Colonic mucosa (tissue), 4 donors: ENCODE measurements around the gene NFX1. TPM values are rescaled to one million over a fixed set of nuclear protein-coding genes. Genes with fewer than 3 reads are reported as not detected.
A peak's percentile ranks its signal among the peaks of the same experiment; 100 is the strongest.

ENCODE experiments used
- DNase-seq: peaks from one replicate; pipeline ENCODE4 v3.0.0-alpha.2; 2020
- H3K27ac ChIP-seq: fragments of 200-600 bp; one replicate; pipeline ENCODE4 v1.8.0; 2021
- H3K27me3 ChIP-seq: fragments of 200-600 bp; one replicate; pipeline ENCODE4 v1.8.0; 2021
- H3K36me3 ChIP-seq: fragments of 200-600 bp; one replicate; pipeline ENCODE4 v1.8.0; 2021
- H3K4me1 ChIP-seq: fragments of 200-600 bp; one replicate; pipeline ENCODE4 v1.8.0; 2021; ENCODE audit warnings: mild to moderate bottlenecking
- H3K4me3 ChIP-seq: fragments of 200-600 bp; one replicate; pipeline ENCODE4 v1.8.0; 2021
- H3K9ac ChIP-seq, 2 donors: one replicate each; pipeline ENCODE4 v1.7.0; 2013; ENCODE audit warnings: control low read depth in 2 of 2, low read depth in 2 of 2, low read length in 2 of 2
- H3K9me3 ChIP-seq: fragments of 200-600 bp; one replicate; pipeline ENCODE4 v1.8.0; 2021
- intact Hi-C: fragments of 100-400 bp; cut with DNase I; formaldehyde crosslinking; loops from one replicate; pipeline ENCODE4 v1.14.1; 2022
- total RNA-seq, 2 donors: library from RNA; stranded (reverse); fragmentation: NEBNext Ultra II Directional in 1 of 2; extraction: Animal tissue kit (Norgen Biotek cat#: 25700) in 1 of 2; gene quantifications; one replicate each; pipeline ENCODE4 v1.2.1, GENCODE V29; 2021
- TF ChIP-seq, protein P1 (sequence below): fragments of 200-600 bp; IDR thresholded peaks from one replicate; pipeline ENCODE4 v1.8.0; 2022; ENCODE audit warnings: antibody characterized with exemption, mild to moderate bottlenecking
- donor health status: healthy.
- donor health status: DM: no; HTN: no; CAD: no.
- donor health status: DM: no; HTN: no; CAD: no.

Gene NFX1
- total RNA-seq, 2 donors from 2014 or later = 27.6 to 31.3 TPM

DNA sequence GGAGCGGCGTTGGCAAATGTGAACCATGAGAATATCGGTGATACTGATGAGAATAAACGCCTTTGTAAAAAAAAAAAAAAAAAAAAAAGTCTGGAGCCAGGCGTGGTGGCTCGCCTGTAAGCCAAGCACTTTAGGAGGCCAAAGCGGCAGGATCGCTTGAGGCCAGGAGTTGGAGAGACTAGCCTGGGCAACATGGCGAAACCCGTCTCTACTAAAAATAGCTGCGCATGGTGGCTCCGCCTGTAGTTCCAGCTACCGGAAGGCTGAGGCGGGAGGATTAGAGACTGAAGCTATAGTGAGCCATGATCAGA is 425 bp upstream of the NFX1 start:
- DNase-seq = no peak
- H3K9me3 ChIP-seq = no peaks in the 10 kb centered on the region
- H3K27me3 ChIP-seq = no peaks in the 10 kb centered on the region
- H3K27ac ChIP-seq = peak overlapping the region; percentile 97
- H3K9ac ChIP-seq = peak overlapping the region; percentile 80 to 96
- TF ChIP-seq, protein P1, sequence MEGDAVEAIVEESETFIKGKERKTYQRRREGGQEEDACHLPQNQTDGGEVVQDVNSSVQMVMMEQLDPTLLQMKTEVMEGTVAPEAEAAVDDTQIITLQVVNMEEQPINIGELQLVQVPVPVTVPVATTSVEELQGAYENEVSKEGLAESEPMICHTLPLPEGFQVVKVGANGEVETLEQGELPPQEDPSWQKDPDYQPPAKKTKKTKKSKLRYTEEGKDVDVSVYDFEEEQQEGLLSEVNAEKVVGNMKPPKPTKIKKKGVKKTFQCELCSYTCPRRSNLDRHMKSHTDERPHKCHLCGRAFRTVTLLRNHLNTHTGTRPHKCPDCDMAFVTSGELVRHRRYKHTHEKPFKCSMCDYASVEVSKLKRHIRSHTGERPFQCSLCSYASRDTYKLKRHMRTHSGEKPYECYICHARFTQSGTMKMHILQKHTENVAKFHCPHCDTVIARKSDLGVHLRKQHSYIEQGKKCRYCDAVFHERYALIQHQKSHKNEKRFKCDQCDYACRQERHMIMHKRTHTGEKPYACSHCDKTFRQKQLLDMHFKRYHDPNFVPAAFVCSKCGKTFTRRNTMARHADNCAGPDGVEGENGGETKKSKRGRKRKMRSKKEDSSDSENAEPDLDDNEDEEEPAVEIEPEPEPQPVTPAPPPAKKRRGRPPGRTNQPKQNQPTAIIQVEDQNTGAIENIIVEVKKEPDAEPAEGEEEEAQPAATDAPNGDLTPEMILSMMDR = no peak
- H3K4me1 ChIP-seq = peaks cover 7% of the 10 kb centered on the region
- intact Hi-C loops = loop anchor here (5.0 kb wide), 1 partner anchor 172 kb away; no protein-coding TSS in a partner anchor
- peak overlapping the region; percentile 78 for H3K4me3 ChIP-seq
- H3K36me3 ChIP-seq = no peaks in the 10 kb centered on the region

DNA sequence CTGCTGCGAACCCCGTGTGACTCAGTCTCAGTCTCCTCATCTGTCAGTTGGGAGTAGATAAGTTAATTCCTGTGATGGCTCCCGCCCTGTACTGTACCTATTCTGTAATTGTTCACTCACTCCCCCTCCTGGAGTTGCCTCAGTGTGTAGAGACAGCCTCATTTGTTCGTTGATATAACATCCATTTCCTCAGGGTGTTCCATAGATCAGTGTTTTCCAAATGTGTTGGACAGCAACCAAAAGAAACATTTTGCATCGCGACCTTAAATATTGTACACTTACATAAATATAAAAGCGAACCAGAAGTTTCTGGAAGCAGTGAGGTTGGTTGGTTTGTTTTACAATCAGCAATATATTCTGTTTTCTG is 698 bp downstream of the NFX1 start:
- DNase-seq = no peak
- peak overlapping the region; percentile 96 to 100 for H3K9ac ChIP-seq
- intact Hi-C loops = no loop called here
- H3K9me3 ChIP-seq = no peaks in the 10 kb centered on the region
- peak overlapping the region; percentile 78 for H3K4me3 ChIP-seq
- H3K27ac ChIP-seq = peak overlapping the region; percentile 97
- TF ChIP-seq, protein P1 = no peak
- no peaks in the 10 kb centered on the region for H3K27me3 ChIP-seq
- H3K4me1 ChIP-seq = peaks cover 8% of the 10 kb centered on the region
- no peaks in the 10 kb centered on the region for H3K36me3 ChIP-seq

DNA sequence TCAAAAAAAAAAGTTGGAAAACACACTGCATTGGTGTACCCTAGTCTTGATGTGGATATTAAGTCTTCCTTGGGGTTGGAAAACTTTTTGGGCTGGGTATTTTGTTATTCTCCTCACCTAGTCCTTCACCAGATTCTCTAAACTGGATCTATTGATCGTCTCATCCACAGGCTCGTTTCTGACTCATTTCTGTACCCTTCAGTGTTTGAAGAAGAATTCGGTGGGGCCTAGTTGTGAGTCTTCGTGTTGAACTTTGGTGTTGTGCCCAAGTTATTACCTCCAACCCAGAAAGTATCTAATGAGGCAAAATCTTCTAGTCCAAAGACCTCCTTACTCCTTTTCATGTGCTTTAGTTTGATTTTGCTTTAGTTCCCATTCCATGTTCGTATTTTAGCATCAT is 1.6 kb downstream of the NFX1 start:
- Histone ChIP-seq H3K27ac (no peak overlapping the region), H3K27me3 (no peaks in the 10 kb centered on the region), H3K36me3 (no peaks in the 10 kb centered on the region), H3K4me1 (peaks cover 17% of the 10 kb centered on the region), H3K9ac (no peak overlapping the region), H3K9me3 (no peaks in the 10 kb centered on the region), H3K4me3 (no peak overlapping the region)
- no peak for DNase-seq
- intact Hi-C loops = no loop called here
- TF ChIP-seq, protein P1 = no peak

DNA sequence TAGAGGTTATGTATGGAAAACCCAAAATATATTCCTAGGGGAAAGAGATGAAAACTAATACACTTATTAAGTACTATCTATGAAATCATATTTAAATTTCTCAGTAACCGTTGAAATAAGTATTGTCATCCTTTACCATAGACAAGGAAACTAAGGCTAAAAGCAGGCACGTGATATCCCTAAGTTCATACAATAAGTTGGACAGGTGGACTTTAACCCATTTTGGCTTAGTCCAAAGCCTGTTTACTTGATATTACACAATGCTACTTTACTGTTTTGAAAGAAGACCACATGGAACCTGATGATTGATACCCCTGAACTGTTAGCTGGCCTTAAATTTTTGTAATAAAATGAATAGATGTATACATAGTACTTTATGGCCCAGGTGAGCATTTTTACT is 3.5 kb downstream of the NFX1 start:
- peaks cover 3% of the 10 kb centered on the region for H3K36me3 ChIP-seq

DNA sequence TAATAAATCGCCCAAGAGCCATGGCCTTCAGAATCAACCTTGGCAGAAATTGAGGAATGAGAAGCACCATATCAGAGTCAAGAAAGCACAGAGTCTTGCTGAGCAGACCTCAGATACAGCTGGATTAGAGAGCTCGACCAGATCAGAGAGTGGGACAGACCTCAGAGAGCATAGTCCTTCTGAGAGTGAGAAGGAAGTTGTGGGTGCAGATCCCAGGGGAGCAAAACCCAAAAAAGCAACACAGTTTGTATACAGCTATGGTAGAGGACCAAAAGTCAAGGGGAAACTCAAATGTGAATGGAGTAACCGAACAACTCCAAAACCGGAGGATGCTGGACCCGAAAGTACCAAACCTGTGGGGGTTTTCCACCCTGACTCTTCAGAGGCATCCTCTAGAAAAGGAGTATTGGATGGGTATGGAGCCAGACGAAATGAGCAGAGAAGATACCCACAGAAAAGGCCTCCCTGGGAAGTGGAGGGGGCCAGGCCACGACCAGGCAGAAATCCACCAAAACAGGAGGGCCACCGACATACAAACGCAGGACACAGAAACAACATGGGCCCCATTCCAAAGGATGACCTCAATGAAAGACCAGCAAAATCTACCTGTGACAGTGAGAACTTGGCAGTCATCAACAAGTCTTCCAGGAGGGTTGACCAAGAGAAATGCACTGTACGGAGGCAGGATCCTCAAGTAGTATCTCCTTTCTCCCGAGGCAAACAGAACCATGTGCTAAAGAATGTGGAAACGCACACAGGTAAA is 4.5 kb downstream of the NFX1 start:
- Histone ChIP-seq H3K9ac (no peak overlapping the region), H3K27me3 (no peaks in the 10 kb centered on the region), H3K36me3 (peaks cover 3% of the 10 kb centered on the region), H3K9me3 (no peaks in the 10 kb centered on the region), H3K4me1 (peaks cover 19% of the 10 kb centered on the region), H3K4me3 (no peak overlapping the region), H3K27ac (no peak overlapping the region)
- TF ChIP-seq, protein P1 = no peak
- DNase-seq = no peak
- intact Hi-C loops = loop anchor here (5.0 kb wide), 1 partner anchor 37 kb away; no protein-coding TSS in a partner anchor

More for the DNA sequence above, 3.5 kb downstream of the NFX1 start:
- Histone ChIP-seq H3K9me3 (no peaks in the 10 kb centered on the region), H3K4me1 (peaks cover 19% of the 10 kb centered on the region), H3K27ac (peak overlapping the region; percentile 7), H3K9ac (no peak overlapping the region), H3K4me3 (no peak overlapping the region), H3K27me3 (no peaks in the 10 kb centered on the region)
- intact Hi-C loops = no loop called here
- TF ChIP-seq, protein P1 = no peak
- DNase-seq = no peak
